ENCODE measurements around the gene SLC31A1.

GRCh38 chr9:113261917-113262671, 40.8 kb downstream of the SLC31A1 start:
- TF ChIP-seq CTCF (conservative IDR thresholded peaks at IDR 0.05): no peak
- no peak for TF ChIP-seq EZH2 (IDR thresholded peaks at IDR 0.05; ENCODE audit: low read depth)

All from PC-9 (cell line).